HPDE6-E6E7 (cell line): ENCODE results near the gene ZNF646.
"Not testable (repeated sequence)": the region's sequence is repeated elsewhere in the genome, so short reads cannot be mapped to it uniquely, and the experiment has no call there.

ENCODE experiments used
- DNase-seq: peaks from one replicate; pipeline ENCODE4 v3.0.0; 2011; ENCODE audit warnings: missing footprints; ENCODE audit errors: extremely low spot score

ZNF646 gene

DNA sequence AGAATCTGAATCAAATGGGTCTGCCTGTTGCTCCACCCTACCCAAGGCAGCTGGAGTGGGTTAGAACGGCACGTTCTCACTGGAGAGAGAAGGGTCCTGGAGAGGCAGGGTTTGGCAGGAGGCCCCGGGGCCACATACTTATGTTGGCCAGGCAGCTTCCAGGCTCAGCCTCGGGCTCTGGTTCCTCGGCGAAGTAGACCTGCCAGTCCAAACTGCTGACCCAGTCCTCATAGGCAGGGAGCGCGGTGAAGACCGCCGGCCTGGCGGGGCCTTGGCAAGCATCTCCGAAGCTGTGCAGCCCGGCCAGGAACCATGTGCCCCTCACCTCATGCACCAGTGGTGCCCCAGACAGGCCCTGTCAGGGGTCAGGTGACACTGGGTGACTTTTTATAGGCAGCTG is 9.8 kb downstream of the ZNF646 start:
- no peak for DNase-seq

DNA sequence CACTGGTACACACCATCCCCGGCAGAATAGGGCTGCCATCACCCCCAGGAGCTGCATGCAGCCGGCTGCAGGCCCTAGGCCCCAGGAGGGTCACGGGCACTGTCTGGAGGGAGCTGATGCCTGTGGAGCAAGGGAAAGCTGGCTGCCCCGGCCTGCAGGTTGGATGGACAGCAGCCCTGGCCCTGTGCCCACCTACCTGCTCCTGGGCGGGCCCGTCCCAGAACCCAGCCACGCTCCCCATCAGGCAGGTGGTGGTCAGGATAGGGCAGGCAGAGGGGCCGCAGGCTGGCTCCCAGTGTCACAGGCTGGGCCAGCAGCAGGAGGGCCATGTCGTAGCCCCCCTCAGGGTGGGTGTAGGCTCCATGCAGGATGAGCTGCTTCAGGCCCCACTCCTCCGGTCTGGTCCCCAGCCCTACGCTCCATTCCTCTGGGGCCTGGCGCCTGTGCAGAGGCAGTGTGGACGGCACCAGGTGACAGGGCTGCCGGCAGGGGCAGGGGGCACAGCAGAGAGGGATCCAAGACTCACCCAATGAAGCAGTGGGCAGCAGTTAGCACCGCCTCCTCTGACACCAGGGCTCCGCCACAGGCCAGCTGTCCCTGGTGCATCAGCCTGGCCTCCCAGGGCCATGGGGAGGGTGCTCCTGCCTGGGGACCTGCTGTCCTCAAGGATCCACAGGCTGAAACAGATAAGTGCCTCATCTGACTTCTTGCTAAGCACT is 10.5 kb downstream of the ZNF646 start:
- no peak for DNase-seq

DNA sequence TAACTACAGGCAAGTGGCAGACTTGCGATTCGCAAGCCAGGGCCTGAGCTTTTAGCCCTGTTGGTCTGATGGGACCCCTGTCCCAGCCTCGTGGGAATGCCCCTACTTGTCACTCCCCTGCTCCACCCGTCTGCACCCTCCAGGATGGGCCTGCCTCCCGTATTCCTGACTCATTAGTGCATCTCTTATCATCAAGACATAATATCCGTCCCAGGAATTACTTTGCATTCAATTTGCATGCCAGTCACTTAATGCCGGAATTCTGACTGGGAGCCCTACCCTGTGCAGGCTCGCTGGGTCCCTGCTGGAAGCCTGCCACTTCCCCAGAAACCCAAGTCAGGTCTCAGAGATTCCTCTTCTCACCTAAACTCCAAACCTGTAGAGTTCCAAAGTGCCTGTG is 11.2 kb downstream of the ZNF646 start:
- DNase-seq = no peak

DNA sequence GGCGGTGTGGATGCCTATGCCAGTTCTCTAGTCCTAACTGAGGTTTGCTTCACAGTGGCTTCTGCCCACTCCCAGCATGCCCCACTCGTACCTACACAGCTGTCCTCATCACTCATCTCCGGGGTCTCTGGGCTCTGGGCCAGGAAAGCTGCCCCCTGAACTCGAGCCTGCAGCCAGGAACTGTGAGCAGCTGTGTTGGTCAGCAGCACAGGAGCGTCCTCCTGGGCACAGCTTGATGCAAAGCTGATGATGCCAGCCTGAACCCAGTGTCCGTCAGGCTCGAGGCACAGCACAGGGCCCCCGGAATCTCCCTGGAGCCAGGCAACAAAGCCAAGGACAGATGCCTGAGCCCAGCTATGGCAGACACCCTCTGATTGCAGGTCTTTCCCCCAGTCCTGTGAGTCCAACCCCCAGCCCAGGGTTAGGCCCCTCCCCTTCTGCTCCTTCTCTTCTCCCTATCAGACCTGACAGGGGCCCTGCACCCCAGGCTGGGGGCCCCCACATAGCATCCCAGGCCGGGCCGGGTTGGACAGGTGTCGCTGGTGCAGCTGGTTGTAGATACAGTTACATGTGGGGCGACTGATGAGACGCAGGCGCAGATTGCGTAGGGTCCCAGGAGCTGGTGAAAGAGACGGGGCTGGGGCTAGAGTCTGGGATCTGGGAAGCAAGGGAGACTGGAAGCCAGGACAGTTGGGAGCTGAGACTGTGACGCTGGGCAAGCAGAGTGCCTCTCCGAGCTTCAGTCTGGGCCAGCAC is 11.8 kb downstream of the ZNF646 start:
- no peak for DNase-seq

DNA sequence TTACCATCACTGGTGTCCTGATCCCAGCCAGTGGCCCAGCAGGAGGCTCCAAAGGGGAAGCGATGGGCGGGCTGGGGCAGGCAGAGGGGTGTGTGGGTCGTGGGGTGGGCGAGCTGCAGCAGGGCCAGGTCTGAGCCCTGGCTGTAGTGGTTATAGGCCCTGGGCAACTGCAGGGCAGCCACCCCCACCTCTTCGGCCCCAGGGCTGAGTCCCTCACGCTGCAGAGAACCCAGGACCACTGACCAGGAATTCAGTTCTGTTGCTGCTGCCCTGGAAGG is 12.3 kb downstream of the ZNF646 start:
- no peak for DNase-seq

DNA sequence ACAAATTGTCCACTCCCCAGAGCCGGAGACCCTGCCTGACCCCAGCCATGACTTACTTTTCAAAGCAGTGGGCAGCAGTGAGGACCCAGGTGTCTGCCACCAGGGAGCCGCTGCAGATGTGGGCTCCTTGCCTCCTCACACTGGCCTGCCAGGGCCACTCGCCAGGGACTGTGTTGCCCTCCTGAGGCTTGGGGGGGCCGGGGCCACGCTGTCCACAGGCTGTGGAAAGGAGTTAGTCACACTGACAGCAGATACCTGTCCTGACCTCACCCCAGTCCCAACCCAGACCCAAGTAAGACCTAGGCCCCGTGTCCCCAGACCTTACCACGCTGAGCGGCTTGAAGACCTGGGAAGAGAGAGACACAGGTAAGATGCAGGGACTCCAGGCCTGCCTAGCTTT is 13.3 kb downstream of the ZNF646 start:
- no peak for DNase-seq

DNA sequence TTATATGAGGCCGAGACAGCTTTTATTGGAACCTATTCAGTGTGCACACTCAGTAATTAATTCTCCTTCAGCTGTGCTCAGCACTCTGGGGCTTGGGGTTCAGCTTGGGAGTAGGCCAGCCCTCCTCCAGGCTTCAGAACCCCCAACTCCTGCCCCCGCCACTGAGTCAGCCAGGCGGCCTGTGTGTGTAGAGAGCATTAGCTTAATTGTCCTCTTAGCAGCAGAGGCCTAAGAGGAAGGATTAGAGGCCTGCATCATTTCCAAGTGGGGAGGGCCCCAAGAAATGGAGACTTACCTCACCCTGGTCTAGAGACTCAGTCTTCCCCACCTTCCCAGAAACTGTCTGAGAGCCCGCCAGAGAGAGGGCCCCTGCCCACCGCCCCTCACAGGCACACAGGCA is 13.7 kb downstream of the ZNF646 start:
- no peak for DNase-seq

DNA sequence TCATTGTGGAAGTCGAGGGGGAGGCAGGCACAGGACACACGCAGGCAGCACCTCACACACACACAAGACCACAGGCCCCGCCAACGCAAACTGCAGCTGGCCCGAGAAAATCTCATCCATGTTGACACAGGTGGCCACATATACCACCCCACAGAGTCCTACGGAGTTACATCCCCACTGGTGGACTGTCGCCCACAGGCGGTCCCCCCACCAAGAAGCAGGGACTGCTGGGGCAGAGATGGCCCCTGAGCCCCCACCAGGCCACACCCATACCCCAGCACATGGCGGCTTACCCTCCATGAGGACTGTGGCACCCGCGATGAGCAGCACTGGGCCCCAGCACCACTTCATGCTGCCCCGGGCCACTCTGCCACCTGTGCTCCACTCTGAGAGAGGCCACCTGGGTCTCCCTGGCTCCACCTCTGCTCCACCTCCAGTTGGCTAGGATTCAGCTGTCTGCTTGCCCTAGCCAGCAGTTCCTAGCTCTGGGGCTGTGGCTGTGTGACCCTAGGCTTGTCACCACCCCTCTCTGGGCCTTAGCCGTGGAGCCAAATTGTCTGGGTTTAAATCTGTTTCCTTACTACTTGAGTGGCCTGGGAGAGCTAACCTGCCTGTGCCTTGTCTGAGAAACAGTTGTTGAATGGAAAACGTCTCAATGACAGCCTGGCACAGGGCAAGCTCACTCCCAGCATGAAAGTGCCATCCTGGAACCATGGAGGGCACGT is 14.4 kb downstream of the ZNF646 start, which contains the start of gene PRSS53:
Gene PRSS53 (minus strand): TSS at position 485 of the 725 bp plus-strand sequence. CDS start 134 bp downstream, at position 351.
- DNase-seq = no peak

DNA sequence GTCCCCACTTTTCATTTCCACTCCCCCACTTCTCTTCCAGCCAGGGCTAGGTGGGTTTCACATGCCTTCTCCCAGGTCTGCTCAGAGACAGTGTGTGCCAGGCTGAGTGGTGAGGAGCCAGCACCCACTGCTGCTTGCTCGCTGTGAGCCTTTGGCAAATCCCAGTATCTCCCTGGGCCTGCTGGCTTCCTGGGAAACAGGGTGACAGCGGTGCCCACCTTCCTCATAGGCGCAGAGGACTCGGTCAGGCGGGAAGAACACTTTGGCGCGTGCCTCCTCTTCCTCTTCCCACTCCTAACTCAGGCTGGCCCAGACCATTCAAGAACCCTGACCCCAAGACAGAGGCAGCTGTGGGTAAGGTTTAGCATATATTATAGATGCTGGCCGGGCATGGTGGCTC is 15.0 kb downstream of the ZNF646 start:
- DNase-seq = no peak

DNA sequence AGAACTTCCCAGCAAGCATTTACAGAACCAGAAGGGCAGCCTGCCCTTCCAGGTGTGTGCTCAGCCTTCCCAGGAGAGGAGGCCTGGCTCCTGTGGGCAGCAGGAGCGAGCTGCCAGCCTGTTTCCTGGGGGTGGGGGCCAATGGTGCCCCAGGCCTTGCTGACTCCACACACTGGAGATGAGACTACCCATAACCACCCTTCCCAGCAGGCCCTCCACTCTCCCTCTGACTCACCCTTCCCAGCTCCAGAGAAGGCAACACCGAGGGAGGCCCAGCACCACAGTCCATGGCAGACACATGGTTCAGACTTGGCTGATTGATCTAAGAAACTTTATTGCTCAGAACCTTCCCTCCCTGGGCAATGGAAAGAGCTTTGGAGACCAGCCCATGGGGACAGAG is 16.3 kb downstream of the ZNF646 start:
- DNase-seq = no peak

DNA sequence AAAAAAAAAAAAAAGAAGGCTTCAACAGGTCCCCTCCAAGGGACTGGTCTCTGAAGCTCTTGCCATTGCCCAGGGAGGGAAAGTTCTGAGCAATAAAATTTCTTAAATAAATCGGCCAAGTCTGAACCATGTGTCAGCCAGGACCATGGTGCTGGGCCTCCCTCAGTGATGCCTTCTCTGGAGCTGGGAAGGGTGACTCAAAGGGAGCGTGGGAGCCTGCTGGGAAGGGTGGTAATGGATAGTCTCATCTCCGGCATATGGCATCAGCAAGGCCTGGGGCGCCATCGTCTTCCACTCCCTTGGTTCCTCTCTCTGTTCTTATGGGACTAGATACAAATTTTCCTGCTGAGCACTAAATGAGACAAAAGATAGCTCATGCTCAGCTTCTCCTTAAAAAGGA is 18.1 kb downstream of the ZNF646 start:
- DNase-seq = no peak

DNA sequence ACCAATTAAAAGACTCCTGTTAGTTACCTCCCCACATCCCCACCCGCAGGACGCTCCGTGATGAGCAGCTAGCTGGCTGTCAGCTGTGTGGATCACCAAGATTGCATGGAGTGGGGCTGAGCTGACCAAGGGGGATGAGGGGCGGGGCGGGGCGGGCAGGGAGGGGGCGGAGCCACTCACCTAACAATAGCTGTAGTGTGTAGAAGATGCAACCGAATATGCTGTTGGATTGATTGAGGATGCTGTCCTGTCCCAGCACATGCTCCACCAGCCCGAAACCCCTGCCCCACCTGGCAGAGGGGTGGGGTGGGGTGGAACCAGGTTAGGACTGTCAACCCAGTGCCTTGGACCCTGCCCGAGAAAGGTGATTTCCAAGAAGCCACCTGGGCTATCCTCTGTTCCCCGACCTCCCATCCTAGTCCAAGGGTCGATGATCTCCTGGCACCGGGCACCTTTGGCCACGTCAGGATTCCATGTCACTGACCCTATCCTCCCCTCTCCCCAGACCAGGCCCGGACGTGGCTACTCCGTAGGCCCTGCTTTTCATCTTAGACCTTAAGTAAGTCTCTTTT is 19.0 kb downstream of the ZNF646 start:
- peak; percentile 42 for DNase-seq

DNA sequence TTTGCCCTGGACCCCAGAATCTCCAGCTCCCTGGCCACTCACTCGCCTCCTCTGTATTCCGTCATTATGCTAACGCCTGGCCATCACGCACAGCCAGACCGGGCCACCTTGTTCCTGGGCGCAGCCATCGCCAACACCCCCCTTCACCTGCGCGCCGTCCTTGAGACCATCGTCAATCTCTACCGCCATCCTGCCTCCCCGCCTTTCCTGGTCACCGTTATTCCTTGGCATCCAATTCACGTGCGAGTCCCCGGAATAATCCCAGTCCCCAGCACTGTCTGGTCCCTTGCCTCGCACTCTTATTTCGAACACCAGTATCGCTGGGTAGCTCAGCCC is 19.8 kb downstream of the ZNF646 start:
- no peak for DNase-seq

DNA sequence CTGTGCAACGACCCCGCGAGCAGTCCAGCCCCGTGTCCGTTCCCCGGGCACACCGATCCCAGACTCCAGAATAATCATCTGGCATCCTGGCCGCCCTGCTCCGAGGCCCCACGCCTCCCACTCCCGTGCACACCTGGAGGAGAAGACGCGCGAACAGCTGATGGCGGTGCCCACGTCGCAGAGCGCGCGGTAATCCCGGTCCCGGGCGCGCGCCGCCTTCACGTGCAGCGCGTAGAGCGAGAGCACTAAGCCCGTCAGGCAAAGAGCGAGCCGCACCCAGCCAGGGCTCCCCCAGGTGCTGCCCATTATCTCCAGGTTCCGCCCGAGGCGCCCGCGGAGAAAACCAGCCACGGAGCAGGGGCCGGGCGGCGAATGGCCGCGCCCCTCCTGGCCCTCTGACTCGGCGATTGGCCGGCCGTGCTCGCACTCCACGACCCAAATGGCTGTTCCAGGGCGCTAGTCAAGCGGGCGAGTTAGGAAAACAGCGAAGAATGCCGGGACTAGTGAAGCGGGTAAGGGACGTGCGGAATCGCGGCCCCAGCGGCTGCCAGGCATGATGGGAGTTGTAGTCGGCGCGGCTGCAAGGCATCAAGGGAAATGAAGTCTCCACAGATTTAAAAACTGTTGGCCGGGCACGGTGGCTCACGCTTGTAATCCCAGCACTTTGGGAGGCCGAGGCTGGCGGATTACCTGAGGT is 20.4 kb downstream of the ZNF646 start, which contains the start of gene VKORC1:
Gene VKORC1 (minus strand): TSS at position 374 of the 697 bp plus-strand sequence. CDS start 68 bp downstream, at position 306.
- peak; percentile 98 for DNase-seq

DNA sequence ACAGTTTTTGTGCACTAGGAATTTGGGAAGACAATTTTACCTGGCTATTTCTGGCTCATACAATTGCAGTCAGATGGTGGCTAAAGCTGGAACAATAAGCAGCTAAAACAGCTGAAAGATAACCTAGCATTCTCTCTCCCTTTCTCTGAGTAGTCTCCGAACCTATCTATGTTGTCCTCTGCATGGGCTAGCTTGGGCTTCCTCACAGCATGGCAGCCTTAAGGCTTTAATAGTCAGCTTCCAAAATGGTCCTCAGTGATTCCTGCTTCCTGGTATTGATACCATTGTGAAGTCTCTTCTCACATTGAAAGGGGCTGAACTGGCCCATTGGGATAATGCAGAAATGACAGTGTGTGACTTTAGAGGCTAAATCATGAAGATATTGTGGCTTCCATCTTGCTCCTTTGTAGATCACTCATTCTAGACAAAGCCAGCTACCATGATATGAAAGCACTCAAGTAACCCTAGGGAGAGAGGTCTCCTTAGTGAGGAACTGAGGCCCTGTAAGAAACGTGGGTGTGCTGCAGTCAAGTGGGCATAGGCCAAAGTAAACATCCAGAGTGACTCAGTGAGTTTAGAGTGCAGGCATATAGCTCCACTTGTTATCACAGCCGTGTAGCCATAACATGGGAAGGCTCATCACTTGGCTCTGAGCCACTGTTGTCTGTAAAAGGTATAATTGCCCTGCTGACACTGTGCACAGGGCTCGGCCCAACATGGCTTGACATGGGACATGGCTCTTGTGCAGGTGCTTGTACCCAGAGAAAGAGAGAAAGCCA is 25.8 kb downstream of the ZNF646 start:
- no peak for DNase-seq

DNA sequence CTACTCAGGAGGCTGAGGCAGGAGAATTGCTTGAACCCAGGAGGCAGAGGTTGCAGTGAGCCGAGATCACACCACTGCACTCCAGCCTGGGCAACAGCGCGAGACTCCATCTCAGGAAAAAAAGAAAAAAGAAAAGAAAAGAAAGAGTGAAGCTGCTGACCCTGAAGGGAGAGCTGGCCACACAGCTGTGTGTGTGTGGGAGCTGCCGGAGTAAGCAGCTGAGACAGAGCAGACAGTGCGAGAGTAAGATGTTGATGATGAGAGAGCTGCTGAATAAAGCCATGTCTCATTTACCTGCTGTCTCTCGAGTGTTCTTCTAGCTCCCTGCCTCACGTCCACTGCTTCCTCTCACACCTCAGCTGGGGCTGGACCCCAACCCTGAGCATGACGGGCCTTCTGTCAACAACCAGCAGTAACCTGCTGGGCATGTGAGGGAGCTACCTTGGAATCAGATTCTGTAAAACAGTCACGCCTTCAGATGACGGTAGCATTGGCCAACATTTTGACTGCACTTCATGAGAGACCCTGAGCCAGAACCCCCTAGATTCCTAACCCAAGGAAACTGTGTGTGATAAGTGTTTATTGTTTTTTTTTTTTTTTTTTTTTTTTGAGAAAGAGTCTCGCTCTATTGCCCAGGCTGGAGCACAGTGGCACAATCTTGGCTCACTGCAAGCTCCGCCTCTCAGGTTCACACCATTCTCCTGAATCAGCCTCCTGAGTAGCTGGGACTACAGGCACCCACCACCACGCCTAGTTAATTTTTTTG is 26.8 kb downstream of the ZNF646 start:
- DNase-seq = not testable (repeated sequence)

DNA sequence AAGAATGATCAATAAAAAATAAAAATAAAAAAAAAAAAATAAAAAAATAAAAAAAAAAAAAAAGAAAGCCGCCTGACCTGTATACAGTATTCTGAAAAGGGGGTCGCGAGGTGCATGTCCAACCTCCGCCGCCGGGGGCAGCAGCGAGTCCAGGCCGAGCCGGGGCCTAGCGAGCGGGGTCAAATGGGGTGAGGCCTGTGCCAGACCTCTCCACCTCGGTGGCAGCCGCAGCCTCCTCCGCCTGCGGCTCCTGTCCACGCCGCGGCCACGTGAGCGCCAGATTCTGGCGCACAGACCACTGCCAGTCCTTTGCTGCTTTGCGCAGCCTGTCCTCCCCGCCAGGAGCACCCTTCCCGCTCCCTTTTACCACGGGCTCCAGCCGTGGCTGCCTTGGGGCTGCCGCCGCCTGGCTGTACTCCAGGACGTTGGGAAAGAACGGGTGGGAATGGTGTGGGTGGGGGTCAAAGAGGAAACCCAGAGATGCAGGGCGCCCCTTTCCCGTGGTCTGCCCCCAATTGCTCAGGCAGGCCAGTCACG is 31.5 kb downstream of the ZNF646 start:
- no peak for DNase-seq

DNA sequence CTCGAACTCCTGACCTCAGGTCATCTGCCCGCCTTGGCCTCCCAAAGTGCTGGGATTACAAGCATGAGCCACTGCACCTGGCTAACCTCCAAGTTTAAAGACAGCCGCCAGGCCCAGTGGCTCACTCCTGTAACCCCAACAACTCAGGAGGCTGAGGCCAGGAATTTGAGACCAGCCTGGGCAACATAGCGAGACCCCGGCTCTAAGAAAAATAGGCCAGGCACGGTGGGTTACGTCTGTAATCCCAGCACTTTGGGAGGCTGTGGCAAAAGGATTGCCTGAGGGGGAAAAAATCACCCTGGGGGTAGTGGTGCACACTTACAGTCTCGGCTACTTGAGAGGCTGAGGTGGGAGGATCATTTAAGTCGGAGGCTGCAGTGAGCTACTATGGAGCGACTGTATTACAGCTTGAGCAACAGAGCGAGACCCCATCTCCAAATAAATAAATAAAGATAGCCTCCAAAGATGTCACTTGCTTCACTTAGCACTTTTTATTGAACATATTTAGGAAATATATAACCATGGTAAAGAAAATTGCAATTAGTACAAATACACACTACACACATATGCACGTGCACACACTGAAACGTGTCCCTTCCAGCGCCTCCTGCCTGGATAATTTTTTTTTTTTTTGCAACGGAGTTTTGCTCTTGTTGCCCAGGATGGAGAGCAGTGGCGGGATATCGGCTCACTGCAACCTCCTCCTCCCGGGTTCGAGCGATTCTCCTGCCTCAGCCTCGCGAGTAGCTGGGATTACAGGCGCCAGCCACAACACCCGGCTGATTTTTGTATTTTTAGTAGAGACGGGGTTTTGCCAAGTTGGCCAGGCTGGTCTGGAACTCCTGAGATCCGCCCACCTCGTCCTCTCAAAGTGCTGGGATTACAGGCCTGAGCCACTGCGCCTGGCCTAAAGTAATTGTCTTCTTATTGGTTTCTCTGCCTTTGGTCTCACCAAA is 32.6 kb downstream of the ZNF646 start:
- no peak for DNase-seq

DNA sequence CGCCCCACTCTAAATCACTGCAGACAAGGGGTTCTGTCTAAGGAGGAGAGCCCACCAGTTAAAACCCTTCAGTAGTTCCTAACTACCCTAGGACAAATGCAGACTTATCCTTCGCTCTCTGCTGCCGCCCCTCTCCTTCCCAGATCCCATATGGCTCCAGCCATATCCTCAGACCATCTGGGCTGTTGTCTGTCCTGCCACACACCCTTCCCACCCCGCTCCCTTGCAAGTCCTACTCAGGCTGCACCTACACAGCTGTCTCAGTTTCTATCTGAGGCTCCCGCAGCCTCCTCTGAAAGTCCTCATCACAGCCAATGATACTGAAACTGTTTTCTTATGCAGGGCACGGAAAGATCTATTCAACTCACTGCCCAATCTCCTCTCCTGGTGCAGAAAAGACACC is 33.2 kb downstream of the ZNF646 start:
- no peak for DNase-seq
